Ammon's horn (tissue), 1 donor: ENCODE measurements around the gene CUX1.
"Not testable (repeated sequence)": the region's sequence is repeated elsewhere in the genome, so short reads cannot be mapped to it uniquely, and the experiment has no call there.

Experiments used
- DNase-seq: peaks from one replicate; pipeline ENCODE4 v3.0.0-alpha.2; 2016; ENCODE audit warnings: low spot score

Gene CUX1

GRCh38 chr7:101985057-101985902 is 167.9 kb downstream of the CUX1 start:
- no peak for DNase-seq

DNA sequence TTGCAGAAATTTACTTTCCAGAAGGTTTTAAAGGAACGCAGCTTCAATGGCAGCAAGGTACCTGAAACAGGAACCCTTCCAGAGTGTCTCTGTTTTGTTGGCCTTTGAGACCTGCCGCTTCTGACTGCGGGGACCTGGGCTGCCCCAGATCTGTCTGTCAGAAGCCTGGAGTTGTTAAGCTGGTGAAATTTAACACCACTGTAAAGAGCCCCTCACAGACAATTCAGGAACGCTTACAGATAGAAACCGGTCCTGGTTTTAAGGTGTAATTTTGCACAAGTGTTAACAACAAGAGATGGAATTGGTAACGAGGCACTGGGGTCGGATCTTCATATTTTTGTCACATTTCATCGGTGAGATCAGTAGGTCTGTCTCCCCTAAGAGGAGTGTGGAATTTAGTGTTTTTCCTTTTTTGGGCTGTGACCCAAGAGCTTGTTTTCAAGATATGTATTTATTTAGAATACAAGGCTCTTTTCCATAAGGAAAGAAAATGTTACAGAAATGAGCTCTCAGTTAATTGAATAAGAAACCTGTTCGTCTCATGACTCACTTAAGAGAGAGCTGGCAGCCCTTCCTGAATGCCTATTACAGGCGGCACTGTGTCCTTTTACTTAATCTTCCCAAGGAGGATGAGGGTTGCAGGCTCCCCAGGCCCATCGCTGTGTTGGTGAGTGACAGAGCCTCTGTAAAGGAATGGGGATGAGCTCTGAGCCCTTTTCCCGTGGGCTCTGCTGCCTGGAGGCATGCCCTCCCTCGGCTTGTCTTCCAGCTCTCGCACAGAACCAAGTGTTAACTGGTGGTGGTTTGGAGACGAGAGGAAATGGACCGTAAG is 168.7 kb downstream of the CUX1 start:
- DNase-seq: no peak

DNA sequence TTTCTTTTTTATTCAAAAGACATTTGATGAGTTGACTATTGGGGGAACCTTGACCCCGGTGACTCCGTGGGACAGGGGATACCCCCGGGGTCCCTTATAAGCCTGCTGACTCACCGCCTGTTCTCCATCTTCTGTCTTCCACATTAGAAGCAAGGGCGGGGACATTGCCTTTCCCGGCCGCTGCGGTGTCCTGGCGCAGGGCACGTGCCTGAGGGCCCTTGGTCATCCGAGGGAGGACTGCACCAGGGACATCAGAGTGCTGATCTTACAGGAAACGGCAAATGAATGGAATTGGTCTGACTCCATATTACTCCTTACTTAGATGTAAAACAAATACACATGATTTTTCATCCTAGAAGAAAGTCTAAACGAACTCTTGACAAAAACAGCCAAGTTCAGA is 170.1 kb downstream of the CUX1 start:
- DNase-seq: no peak

GRCh38 chr7:101988060-101988459 is 170.6 kb downstream of the CUX1 start:
- not testable (repeated sequence) for DNase-seq

DNA sequence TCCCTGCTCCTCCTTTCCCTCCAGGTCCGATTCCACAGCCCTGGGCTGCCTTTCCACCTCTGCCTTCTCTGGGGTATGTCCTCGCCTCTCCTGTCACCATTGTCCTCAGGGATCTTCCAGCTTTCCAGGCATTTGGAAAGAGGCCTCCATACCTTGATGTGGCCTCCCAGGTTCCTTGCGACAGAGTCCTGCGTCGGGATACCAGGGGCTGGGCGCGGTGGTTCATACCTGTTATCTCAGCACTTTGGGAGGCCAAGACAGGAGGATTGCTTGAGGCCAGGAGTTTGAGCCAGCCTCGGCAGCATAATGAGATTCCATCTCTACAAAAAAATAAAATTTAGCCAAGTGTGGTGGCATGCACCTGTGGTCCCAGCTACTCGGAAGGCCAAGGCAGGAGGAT is 171.1 kb downstream of the CUX1 start:
- no peak for DNase-seq

DNA sequence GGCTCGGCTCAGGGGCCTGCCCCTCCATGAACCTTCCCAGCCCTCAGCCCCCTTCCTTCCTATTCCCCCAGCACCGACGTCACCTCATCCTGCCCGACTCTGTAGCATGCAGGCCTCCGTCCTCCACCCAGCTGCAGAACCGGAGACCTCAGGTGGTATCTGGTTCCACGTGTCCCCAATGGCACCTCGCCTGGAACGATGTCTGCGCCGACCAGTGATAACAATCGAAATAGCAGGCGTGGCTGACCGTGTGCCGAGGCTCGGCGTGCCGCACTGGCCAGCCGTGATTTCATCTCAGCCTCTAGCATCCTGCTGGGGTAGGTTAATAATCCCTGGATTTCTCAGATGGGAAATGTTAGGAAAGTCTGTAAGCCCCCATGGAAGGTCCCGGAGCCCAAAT is 171.7 kb downstream of the CUX1 start:
- DNase-seq: no peak

DNA sequence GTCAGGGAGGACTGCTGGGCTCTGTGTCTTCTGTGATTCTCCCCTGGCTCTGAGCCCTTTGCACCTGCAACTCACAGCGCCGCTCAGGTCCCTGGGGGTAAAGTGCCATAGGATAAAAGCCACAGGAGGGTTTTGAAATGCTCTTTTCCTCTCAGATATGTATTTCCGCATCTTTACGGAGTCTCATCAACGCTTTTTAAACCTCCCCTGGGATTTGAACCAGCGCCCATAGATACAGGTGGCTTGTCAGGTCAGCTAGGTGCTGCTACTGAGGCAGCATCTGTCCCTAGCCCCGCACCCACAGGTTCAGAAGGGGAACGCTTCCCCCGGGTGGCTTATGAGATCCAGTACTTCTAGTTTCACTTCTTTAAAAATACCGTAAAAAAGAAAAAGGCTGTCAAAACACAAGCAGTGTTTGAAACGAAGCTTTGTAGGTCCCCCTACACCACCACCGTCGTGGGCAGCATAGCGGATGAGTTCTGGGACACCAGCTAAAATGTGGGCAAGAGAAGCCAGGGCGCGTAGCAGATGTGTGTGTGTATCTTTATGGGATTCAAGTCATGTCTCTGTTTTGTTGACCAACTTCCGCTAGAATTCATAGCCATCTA is 173.5 kb downstream of the CUX1 start:
- DNase-seq: peak; percentile 11

DNA sequence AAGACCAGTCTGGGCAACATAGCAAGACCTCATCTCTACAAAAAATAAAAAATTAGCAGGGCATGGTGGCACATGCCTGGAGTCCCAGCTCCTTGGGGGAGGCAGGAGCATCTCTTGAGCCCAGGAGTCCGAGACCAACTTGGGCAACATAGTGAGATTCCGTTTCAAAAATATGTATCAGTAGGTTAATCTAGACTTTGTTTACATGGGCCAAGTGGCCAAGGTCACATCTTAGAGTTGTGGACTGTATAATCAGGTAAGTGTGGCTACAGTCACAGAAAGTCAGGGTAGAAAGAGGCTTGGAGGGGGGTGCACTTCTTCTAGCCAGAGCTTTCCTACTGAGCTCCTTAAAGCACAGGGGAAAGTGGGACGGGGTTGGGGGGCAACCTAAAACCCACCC is 174.4 kb downstream of the CUX1 start:
- no peak for DNase-seq

GRCh38 chr7:101993311-101993710 is 175.9 kb downstream of the CUX1 start:
- no peak for DNase-seq

GRCh38 chr7:101995121-101995520 is 177.7 kb downstream of the CUX1 start:
- DNase-seq: no peak

GRCh38 chr7:101996131-101996691 is 178.8 kb downstream of the CUX1 start:
- DNase-seq: no peak

DNA sequence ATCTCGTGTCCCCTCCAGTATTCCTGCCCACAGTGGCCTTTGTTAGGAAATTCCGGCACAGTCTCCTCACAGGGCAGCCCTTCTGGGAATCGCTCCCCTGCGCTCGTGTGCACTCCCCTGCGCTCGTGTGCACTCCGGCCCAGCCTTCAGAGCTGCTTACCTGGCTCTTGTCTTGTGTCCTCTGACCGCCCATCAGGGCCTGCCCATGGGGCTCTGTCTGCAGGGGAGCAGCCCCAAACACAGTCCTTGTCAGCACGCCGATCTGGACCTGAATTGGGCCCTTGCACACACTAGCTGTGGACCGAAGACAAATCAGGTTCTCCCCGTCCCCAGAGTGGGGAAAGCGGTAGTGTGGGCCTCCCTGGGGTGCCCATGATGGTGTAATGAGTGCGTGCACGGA is 179.4 kb downstream of the CUX1 start:
- DNase-seq: no peak

DNA sequence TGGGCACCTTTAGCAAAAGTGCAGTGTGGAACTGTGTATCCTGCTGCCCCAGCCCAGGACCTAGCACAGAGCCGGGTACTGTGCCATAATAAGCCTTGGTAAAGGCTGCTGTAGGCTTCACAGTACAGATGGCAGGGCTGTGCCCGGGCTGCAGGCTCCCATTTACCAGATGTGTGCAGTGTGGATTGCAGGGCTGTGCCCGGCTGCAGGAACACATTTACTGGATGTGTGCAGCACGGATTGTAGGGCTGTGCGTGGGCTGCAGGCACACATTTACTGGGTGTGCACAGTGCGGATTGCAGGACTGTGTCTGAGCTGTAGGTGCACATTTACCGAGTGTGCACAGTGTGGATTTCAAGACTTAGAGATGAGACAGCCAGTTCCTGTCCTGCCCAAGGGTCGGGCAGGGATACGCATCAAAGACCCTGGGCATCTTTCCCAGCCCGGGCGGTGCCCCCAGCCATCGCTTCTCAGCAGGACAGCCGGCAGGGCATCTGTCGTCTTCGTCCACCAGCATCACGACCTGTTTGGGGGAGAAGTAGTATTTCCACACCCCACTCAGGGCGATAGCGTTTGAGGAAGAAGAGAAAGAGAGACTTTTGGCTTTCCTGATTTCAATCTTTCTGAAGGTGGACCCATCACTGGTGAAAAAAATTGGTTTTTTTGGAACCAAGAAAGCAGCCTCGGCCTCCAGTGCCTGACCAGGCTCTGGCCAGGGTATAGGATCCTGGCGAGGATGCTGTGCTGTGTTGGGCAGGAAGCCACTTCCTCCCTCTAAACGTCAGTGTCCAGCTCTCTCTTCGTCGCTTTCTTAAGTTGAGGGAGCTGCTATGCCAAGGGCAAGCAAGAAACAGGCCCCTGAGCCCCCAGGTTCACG is 180.8 kb downstream of the CUX1 start:
- no peak for DNase-seq

DNA sequence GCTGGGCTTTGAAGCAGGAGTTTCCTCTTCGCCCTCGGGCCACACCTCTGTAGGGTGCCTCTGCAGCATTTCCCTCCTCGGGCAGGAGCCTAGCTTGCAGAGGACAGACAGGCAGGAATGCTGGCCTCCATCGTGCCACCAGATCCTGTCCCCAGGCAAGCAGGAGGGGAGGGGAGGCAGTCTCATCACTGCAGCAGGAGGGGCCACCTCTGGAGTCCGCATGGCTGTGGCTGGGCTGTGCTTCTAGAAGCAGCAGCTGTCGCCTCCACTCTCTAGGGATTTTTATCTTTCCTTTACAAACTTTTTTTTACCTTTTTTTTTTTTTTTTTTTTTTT is 181.4 kb downstream of the CUX1 start:
- DNase-seq: no peak

- DNase-seq: no peak
Observed at GRCh38 chr7:101999393-101999792, 182.0 kb downstream of the CUX1 start.

DNA sequence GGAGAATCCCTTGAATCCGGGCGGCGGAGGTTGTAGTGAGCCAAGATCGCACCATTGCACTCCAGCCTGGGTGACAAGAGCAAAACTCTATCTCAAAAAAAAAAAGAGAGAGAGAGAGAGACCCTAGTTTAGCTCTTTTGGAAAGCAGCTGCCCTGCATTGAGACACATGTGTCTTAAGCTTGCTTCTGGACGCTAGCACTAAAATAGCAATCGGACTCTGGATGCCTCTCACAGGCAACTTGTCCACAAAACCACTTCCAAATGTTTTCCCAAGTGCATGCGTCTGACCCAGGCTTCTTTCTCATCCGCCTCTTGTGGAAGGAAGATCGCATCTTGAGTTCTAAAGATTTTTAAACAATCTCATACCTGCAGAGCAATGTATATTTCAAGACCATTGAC is 182.7 kb downstream of the CUX1 start:
- no peak for DNase-seq

GRCh38 chr7:102004229-102004628 is 186.8 kb downstream of the CUX1 start:
- no peak for DNase-seq

- no peak for DNase-seq
Observed at GRCh38 chr7:102004848-102005247, 187.4 kb downstream of the CUX1 start.

- DNase-seq: no peak
Observed at GRCh38 chr7:102005933-102006480, 188.6 kb downstream of the CUX1 start.

DNA sequence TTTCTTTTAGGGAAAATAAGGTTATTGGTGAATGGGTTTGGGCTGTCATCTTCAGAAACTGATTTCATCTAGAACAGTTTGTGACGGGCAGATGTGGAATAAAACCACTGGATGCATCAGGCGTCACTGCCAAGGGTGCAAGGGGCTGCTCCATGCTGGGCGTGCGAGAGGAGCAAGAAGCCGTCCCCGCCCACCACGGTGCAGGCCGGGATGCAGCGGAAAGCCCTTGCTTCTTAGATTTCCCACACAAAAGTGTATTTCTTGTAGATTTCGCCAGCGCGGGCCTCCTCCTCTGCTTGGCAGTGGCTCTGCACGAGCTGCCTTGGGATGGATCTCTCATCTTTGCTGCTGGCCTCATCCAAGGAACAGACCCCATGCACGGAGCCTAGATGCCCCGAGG is 189.3 kb downstream of the CUX1 start:
- DNase-seq: no peak

GRCh38 chr7:102008535-102009262 is 191.3 kb downstream of the CUX1 start:
- DNase-seq: no peak
